Activated CD4-positive, alpha-beta memory T cell treated with anti-CD3 and anti-CD28 coated beads for 36 hours (primary cell): ENCODE results near the gene DMRT3. TPM values are rescaled to one million over a fixed set of nuclear protein-coding genes. Genes with fewer than 3 reads are reported as not detected.

Source experiments
- CTCF ChIA-PET: fragments of 350-600 bp; sonication (Branson Sonifier 250); formaldehyde crosslinking; loops from one replicate; lab custom pipeline; 2021; ENCODE audit warnings: antibody characterized with exemption, inconsistent platforms; lab: Charles Lee
- POLR2A ChIA-PET: fragments of 350-600 bp; sonication (Branson Sonifier 250); formaldehyde crosslinking; loops from one replicate; lab custom pipeline; 2021; ENCODE audit warnings: antibody characterized with exemption; lab: Charles Lee
- DNase-seq: peaks from one replicate; pipeline ENCODE4 v3.0.0-alpha.2; 2020
- H3K27ac Mint-ChIP-seq: one replicate; pipeline ENCODE4 v1.8.0; 2021; ENCODE audit warnings: mixed read lengths
- H3K27me3 Mint-ChIP-seq: one replicate; pipeline ENCODE4 v1.8.0; 2021; ENCODE audit warnings: mixed read lengths
- H3K36me3 Mint-ChIP-seq: one replicate; pipeline ENCODE4 v1.8.0; 2021; ENCODE audit warnings: mixed read lengths
- H3K4me1 Mint-ChIP-seq: one replicate; pipeline ENCODE4 v1.8.0; 2021; ENCODE audit warnings: low read depth, mixed read lengths
- H3K4me3 Mint-ChIP-seq: one replicate; pipeline ENCODE4 v1.8.0; 2021; ENCODE audit warnings: mild to moderate bottlenecking, mixed read lengths
- H3K9me3 Mint-ChIP-seq: one replicate; pipeline ENCODE4 v1.8.0; 2021; ENCODE audit warnings: mixed read lengths
- intact Hi-C: fragments of 100-400 bp; cut with micrococcal nuclease; formaldehyde crosslinking; loops from one replicate; pipeline ENCODE4 v1.15.1; 2023
- total RNA-seq, 2 experiments: library from RNA; stranded (reverse); gene quantifications; one replicate each; pipeline ENCODE4 v1.2.3, GENCODE V29; 2021

DMRT3 gene
- total RNA-seq, result not detected

GRCh38 chr9:976258-976942, at the start of gene DMRT3:
DMRT3 (plus strand) TSS chr9:976655; CDS start chr9:977002, 347 bp downstream.
- Mint-ChIP-seq H3K36me3 (no peaks in the 10 kb centered on the region), H3K4me3 (peak within 1 kb of the TSS; percentile 3), H3K27ac (peak within 1 kb of the TSS; percentile 13), H3K9me3 (no peaks in the 10 kb centered on the region), H3K27me3 (peaks cover 68% of the 10 kb centered on the region), H3K4me1 (peaks cover 13% of the 10 kb centered on the region)
- DNase-seq, result no peak
- intact Hi-C loops, result no loop called here
- ChIA-PET POLR2A (no interaction called here), CTCF (no interaction called here)

- no peaks in the 10 kb centered on the region for H3K36me3 Mint-ChIP-seq
- H3K27ac Mint-ChIP-seq, result no peak overlapping the region
- H3K4me3 Mint-ChIP-seq, result no peak overlapping the region
- intact Hi-C loops, result no loop called here
- CTCF ChIA-PET, result interaction anchor here (0.5 to 2.4 kb wide), 9 partner anchors 8 to 1856 kb away, joined by 3 to 7 read pairs (median 4); no protein-coding TSS in a partner anchor
- DNase-seq, result no peak
- no peaks in the 10 kb centered on the region for H3K9me3 Mint-ChIP-seq
- H3K4me1 Mint-ChIP-seq, result no peaks in the 10 kb centered on the region
- POLR2A ChIA-PET, result no interaction called here
- peaks cover 7% of the 10 kb centered on the region for H3K27me3 Mint-ChIP-seq
Measured at GRCh38 chr9:926976-927375, 49.5 kb upstream of the DMRT3 start.

- Mint-ChIP-seq H3K36me3 (no peaks in the 10 kb centered on the region), H3K27me3 (peaks cover 6% of the 10 kb centered on the region), H3K4me1 (no peaks in the 10 kb centered on the region), H3K9me3 (no peaks in the 10 kb centered on the region), H3K27ac (no peak overlapping the region), H3K4me3 (no peak overlapping the region)
- CTCF ChIA-PET, result interaction anchor here (0.9 to 2.4 kb wide), 9 partner anchors 9 to 81 kb away, joined by 3 to 8 read pairs (median 5); no protein-coding TSS in a partner anchor
- peak; percentile 11 for DNase-seq
- POLR2A ChIA-PET, result no interaction called here
- intact Hi-C loops, result no loop called here
Measured at GRCh38 chr9:928363-929042, 48.0 kb upstream of the DMRT3 start.

- intact Hi-C loops, result no loop called here
- no peak for DNase-seq
- H3K4me3 Mint-ChIP-seq, result no peak overlapping the region
- CTCF ChIA-PET, result no interaction called here
- no peak overlapping the region for H3K27ac Mint-ChIP-seq
- H3K4me1 Mint-ChIP-seq, result no peaks in the 10 kb centered on the region
- no peaks in the 10 kb centered on the region for H3K9me3 Mint-ChIP-seq
- H3K36me3 Mint-ChIP-seq, result no peaks in the 10 kb centered on the region
- POLR2A ChIA-PET, result no interaction called here
- peaks cover 10% of the 10 kb centered on the region for H3K27me3 Mint-ChIP-seq
Measured at GRCh38 chr9:929719-930118, 46.7 kb upstream of the DMRT3 start.

- peaks cover 5% of the 10 kb centered on the region for H3K9me3 Mint-ChIP-seq
- H3K36me3 Mint-ChIP-seq, result no peaks in the 10 kb centered on the region
- H3K27me3 Mint-ChIP-seq, result peaks cover 38% of the 10 kb centered on the region
- no peak overlapping the region for H3K4me3 Mint-ChIP-seq
- H3K27ac Mint-ChIP-seq, result no peak overlapping the region
- ChIA-PET CTCF (interaction anchor here (0.7 kb wide), 1 partner anchor 11 kb away, joined by 3 read pairs; no protein-coding TSS in a partner anchor), POLR2A (no interaction called here)
- H3K4me1 Mint-ChIP-seq, result no peaks in the 10 kb centered on the region
- intact Hi-C loops, result no loop called here
- no peak for DNase-seq
Measured at GRCh38 chr9:933356-933755, 43.1 kb upstream of the DMRT3 start.

- CTCF ChIA-PET, result interaction anchor here (1.0 to 1.4 kb wide), 2 partner anchors 9 kb away, joined by 3 to 4 read pairs; no protein-coding TSS in a partner anchor
- POLR2A ChIA-PET, result no interaction called here
- Mint-ChIP-seq H3K27ac (no peak overlapping the region), H3K36me3 (no peaks in the 10 kb centered on the region), H3K4me3 (no peak overlapping the region), H3K27me3 (peaks cover 52% of the 10 kb centered on the region), H3K4me1 (no peaks in the 10 kb centered on the region), H3K9me3 (peaks cover 7% of the 10 kb centered on the region)
- intact Hi-C loops, result no loop called here
- no peak for DNase-seq
Measured at GRCh38 chr9:935348-935965, 41.0 kb upstream of the DMRT3 start.

- ChIA-PET CTCF (no interaction called here), POLR2A (no interaction called here)
- no peaks in the 10 kb centered on the region for H3K4me1 Mint-ChIP-seq
- no peak for DNase-seq
- peaks cover 4% of the 10 kb centered on the region for H3K9me3 Mint-ChIP-seq
- H3K27me3 Mint-ChIP-seq, result peaks cover 39% of the 10 kb centered on the region
- H3K36me3 Mint-ChIP-seq, result no peaks in the 10 kb centered on the region
- no peak overlapping the region for H3K4me3 Mint-ChIP-seq
- H3K27ac Mint-ChIP-seq, result no peak overlapping the region
- intact Hi-C loops, result no loop called here
Measured at GRCh38 chr9:942805-943580, 33.5 kb upstream of the DMRT3 start.

- DNase-seq, result no peak
- H3K4me3 Mint-ChIP-seq, result no peak overlapping the region
- ChIA-PET CTCF (interaction anchor here (1.3 to 1.4 kb wide), 2 partner anchors 53 to 62 kb away, joined by 3 read pairs; no protein-coding TSS in a partner anchor), POLR2A (no interaction called here)
- no peaks in the 10 kb centered on the region for H3K9me3 Mint-ChIP-seq
- peaks cover 33% of the 10 kb centered on the region for H3K27me3 Mint-ChIP-seq
- no peaks in the 10 kb centered on the region for H3K4me1 Mint-ChIP-seq
- H3K27ac Mint-ChIP-seq, result no peak overlapping the region
- intact Hi-C loops, result no loop called here
- no peaks in the 10 kb centered on the region for H3K36me3 Mint-ChIP-seq
Measured at GRCh38 chr9:947985-948384, 28.5 kb upstream of the DMRT3 start.

GRCh38 chr9:948497-948896, 28.0 kb upstream of the DMRT3 start:
- ChIA-PET POLR2A (no interaction called here), CTCF (interaction anchor here (1.3 kb wide), 1 partner anchor 52 kb away, joined by 3 read pairs; no protein-coding TSS in a partner anchor)
- Mint-ChIP-seq H3K4me1 (no peaks in the 10 kb centered on the region), H3K36me3 (no peaks in the 10 kb centered on the region), H3K9me3 (no peaks in the 10 kb centered on the region), H3K27ac (no peak overlapping the region), H3K4me3 (no peak overlapping the region), H3K27me3 (peaks cover 33% of the 10 kb centered on the region)
- DNase-seq, result no peak
- intact Hi-C loops, result no loop called here

GRCh38 chr9:950139-950538, 26.3 kb upstream of the DMRT3 start:
- no peaks in the 10 kb centered on the region for H3K36me3 Mint-ChIP-seq
- no peak overlapping the region for H3K4me3 Mint-ChIP-seq
- H3K9me3 Mint-ChIP-seq, result no peaks in the 10 kb centered on the region
- H3K27me3 Mint-ChIP-seq, result peaks cover 27% of the 10 kb centered on the region
- intact Hi-C loops, result no loop called here
- H3K4me1 Mint-ChIP-seq, result no peaks in the 10 kb centered on the region
- CTCF ChIA-PET, result interaction anchor here (2.7 kb wide), 1 partner anchor 60 kb away, joined by 9 read pairs; no protein-coding TSS in a partner anchor
- DNase-seq, result no peak
- POLR2A ChIA-PET, result no interaction called here
- no peak overlapping the region for H3K27ac Mint-ChIP-seq

GRCh38 chr9:952546-952945, 23.9 kb upstream of the DMRT3 start:
- no peaks in the 10 kb centered on the region for H3K4me1 Mint-ChIP-seq
- intact Hi-C loops, result no loop called here

More at GRCh38 chr9:952546-952945, 23.9 kb upstream of the DMRT3 start:
- Mint-ChIP-seq H3K36me3 (no peaks in the 10 kb centered on the region), H3K4me3 (no peak overlapping the region), H3K27me3 (peaks cover 16% of the 10 kb centered on the region), H3K9me3 (no peaks in the 10 kb centered on the region), H3K27ac (no peak overlapping the region)
- POLR2A ChIA-PET, result no interaction called here
- CTCF ChIA-PET, result no interaction called here
- no peak for DNase-seq
